WERI-Rb-1 (cell line): ENCODE measurements around the gene TOMM7.
"Not testable (repeated sequence)": the region's sequence is repeated elsewhere in the genome, so short reads cannot be mapped to it uniquely, and the experiment has no call there.

Source experiments
- DNase-seq: peaks from one replicate; pipeline ENCODE4 v3.0.0-alpha.2; 2020
- H3K27ac ChIP-seq: fragments of 250-450 bp; sonication (Bioruptor Pico); 2 replicates; pipeline ENCODE4 v1.5.1; 2020; ENCODE audit warnings: mild to moderate bottlenecking, moderate library complexity
- H3K27me3 ChIP-seq: fragments of 250-450 bp; sonication (Bioruptor Pico); 2 replicates; pipeline ENCODE4 v1.5.1; 2021; ENCODE audit warnings: mild to moderate bottlenecking, low read depth, moderate library complexity; ENCODE audit not compliant: insufficient read depth, severe bottlenecking
- H3K36me3 ChIP-seq: fragments of 250-450 bp; sonication (Bioruptor Pico); 2 replicates; pipeline ENCODE4 v1.5.1; 2020; ENCODE audit warnings: mild to moderate bottlenecking, moderate library complexity
- H3K4me3 ChIP-seq: 2 replicates; pipeline ENCODE4 v1.5.1; 2011; ENCODE audit warnings: low read depth, mild to moderate bottlenecking, control low read depth, low read length
- H3K9me3 ChIP-seq: fragments of 250-450 bp; sonication (Bioruptor Pico); 2 replicates; pipeline ENCODE4 v1.5.1; 2021; ENCODE audit warnings: mild to moderate bottlenecking, moderate library complexity; ENCODE audit not compliant: severe bottlenecking
- CTCF ChIP-seq: IDR thresholded peaks from 2 replicates; pipeline ENCODE4 v1.5.1; 2011; ENCODE audit warnings: low read depth, mild to moderate bottlenecking, control low read depth, inconsistent platforms, low read length

TOMM7 gene

GRCh38 chr7:22786290-22786932 lies 36.2 kb downstream of the TOMM7 start:
- H3K9me3 ChIP-seq = no peaks in the 10 kb centered on the region
- H3K4me3 ChIP-seq = no peak overlapping the region
- H3K27me3 ChIP-seq = no peaks in the 10 kb centered on the region
- H3K36me3 ChIP-seq = no peaks in the 10 kb centered on the region
- TF ChIP-seq CTCF = no peak
- H3K27ac ChIP-seq = no peak overlapping the region
- peak; percentile 19 for DNase-seq

- Histone ChIP-seq H3K9me3 (no peaks in the 10 kb centered on the region), H3K36me3 (no peaks in the 10 kb centered on the region)
- DNase-seq = no peak
Observed at GRCh38 chr7:22784346-22784745, 38.3 kb downstream of the TOMM7 start.

GRCh38 chr7:22783421-22783820 lies 39.2 kb downstream of the TOMM7 start:
- H3K27me3 ChIP-seq = no peaks in the 10 kb centered on the region
- H3K4me3 ChIP-seq = no peak overlapping the region
- H3K27ac ChIP-seq = no peak overlapping the region
- H3K9me3 ChIP-seq = no peaks in the 10 kb centered on the region
- no peaks in the 10 kb centered on the region for H3K36me3 ChIP-seq
- no peak for DNase-seq
- TF ChIP-seq CTCF = no peak

More at GRCh38 chr7:22784346-22784745, 38.3 kb downstream of the TOMM7 start:
- Histone ChIP-seq H3K27me3 (no peaks in the 10 kb centered on the region), H3K4me3 (no peak overlapping the region), H3K27ac (no peak overlapping the region)
- no peak for TF ChIP-seq CTCF

GRCh38 chr7:22782616-22783232 lies 39.9 kb downstream of the TOMM7 start:
- DNase-seq = peak; percentile 66
- H3K27me3 ChIP-seq = no peaks in the 10 kb centered on the region
- no peak overlapping the region for H3K27ac ChIP-seq
- no peak overlapping the region for H3K4me3 ChIP-seq
- no peaks in the 10 kb centered on the region for H3K36me3 ChIP-seq
- peak; percentile 92 for TF ChIP-seq CTCF
- H3K9me3 ChIP-seq = no peaks in the 10 kb centered on the region

GRCh38 chr7:22781230-22781711 lies 41.4 kb downstream of the TOMM7 start:
- no peak for DNase-seq
- Histone ChIP-seq H3K27me3 (no peaks in the 10 kb centered on the region), H3K4me3 (no peak overlapping the region), H3K36me3 (no peaks in the 10 kb centered on the region), H3K9me3 (no peaks in the 10 kb centered on the region), H3K27ac (no peak overlapping the region)
- TF ChIP-seq CTCF = no peak

- H3K9me3 ChIP-seq, H3K4me3 ChIP-seq, H3K27ac ChIP-seq, H3K27me3 ChIP-seq, H3K36me3 ChIP-seq, DNase-seq: not testable (repeated sequence)
Observed at GRCh38 chr7:22779730-22780323, 42.8 kb downstream of the TOMM7 start.
